Body of pancreas (tissue), 4 donors: ENCODE results near the gene ERI3.

Source experiments
- CTCF ChIP-seq, 7 experiments: fragments of 450-650 bp in 4 of 7; fragments of 200-600 bp in 3 of 7; sonication (generic) in 3 of 7; IDR thresholded peaks; one replicate each; pipeline ENCODE4 v1.5.1; 2016 to 2019; ENCODE audit warnings: antibody characterized with exemption in 7 of 7
- POLR2A ChIP-seq, 3 donors: fragments of 450-650 bp; IDR thresholded peaks; one replicate each; pipeline ENCODE4 v1.6.1; 2016; ENCODE audit warnings: antibody characterized with exemption in 3 of 3, mild to moderate bottlenecking in 2 of 3

GRCh38 chr1:44229435-44230167 lies 125.5 kb downstream of the ERI3 start:
- no peak for TF ChIP-seq POLR2A (IDR thresholded peaks at IDR 0.05)
- TF ChIP-seq CTCF (IDR thresholded peaks at IDR 0.05): no peak
